ENCODE measurements around the gene PKN2.

PKN2 gene

DNA sequence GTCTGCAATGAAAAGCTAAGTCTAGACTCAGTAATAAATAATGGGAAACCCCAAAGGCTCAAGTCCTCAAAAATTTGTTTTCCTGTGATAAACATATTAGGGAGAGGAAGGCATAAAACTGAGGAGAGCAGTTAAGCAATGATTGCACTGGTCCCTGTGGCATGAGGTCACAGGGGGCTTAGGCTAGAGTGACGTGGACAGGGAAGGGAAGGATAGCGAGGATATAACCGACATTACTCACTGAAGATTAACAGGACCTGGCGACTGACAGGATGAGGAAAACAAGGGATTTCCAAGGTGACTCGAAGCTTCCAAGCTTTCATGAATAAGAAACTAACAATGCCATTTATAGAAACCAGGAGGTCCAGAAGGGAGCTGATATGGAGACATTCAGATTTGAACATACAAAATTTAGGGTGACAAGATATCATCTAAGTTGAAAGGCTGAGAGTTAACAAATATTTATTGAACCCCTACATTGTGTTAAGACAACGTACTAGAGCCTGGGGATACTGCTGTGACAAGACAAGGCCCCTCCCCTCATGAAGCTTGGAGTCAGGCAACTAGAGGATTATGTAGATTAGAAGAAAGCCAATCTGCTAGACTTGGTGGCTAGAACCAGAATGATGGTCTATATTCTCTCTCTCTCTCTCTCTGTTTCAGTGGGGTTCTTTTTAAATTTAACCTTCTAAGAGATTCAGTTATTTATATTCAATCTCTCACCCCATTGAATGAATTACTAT, 33.2 kb upstream of the PKN2 start:
- H3K27ac ChIP-seq (ENCODE audit: low read depth, low read length), result no peak overlapping the region
- no peaks in the 10 kb centered on the region for H3K27me3 ChIP-seq (ENCODE audit: control insufficient read depth in 1 of 2, insufficient read depth in 2 of 2, low read length in 2 of 2)
- no peaks in the 10 kb centered on the region for H3K36me3 ChIP-seq (ENCODE audit: control insufficient read depth in 1 of 2, insufficient read depth in 2 of 2, low read length in 2 of 2)
- no peak overlapping the region for H3K9ac ChIP-seq (ENCODE audit: low read depth in 1 of 2, low read length in 2 of 2)
- no peaks in the 10 kb centered on the region for H3K9me3 ChIP-seq (ENCODE audit: control insufficient read depth in 1 of 2, low read length in 2 of 2)
- H3K4me3 ChIP-seq (ENCODE audit: low read depth in 1 of 2, low read length in 2 of 2), result no peak overlapping the region
- H3K4me1 ChIP-seq (ENCODE audit: control insufficient read depth in 1 of 2, insufficient read depth in 2 of 2, low read length in 2 of 2), result peaks cover 0 to 3% of the 10 kb centered on the region in 2 donors

GRCh38 chr1:88655140-88655539, 28.9 kb upstream of the PKN2 start:
- H3K27ac ChIP-seq (ENCODE audit: low read depth, low read length), result no peak overlapping the region

DNA sequence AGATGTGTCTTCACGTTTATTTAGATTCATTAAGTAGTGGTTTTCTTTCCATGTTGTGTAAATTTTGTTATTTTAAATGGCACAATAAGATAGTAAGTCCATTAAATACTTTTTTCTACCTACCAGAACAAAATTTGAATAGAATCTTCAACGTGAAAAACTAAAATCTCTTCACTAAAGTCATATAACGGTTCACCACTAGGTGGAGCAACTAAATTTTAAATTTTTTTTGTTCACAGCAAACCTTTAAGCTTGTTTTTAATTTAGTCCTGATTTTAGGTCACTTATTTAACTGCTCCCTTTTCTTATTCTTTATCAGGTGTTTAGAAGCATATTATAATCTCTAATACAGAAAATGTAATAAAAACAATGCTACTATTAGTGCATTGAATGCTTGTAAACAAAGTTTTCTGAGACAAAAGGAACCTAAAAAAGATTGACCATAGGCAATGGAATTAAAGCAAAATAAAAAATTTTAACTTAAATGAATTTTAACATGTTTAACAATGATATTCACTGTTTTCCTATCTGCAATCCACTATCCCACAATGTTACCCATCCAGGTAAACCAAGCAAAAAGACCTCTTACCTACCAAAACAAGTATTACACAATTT, 28.3 kb upstream of the PKN2 start:
- no peaks in the 10 kb centered on the region for H3K36me3 ChIP-seq (ENCODE audit: control insufficient read depth in 1 of 2, insufficient read depth in 2 of 2, low read length in 2 of 2)
- peaks cover 0 to 7% of the 10 kb centered on the region in 2 donors for H3K4me1 ChIP-seq (ENCODE audit: control insufficient read depth in 1 of 2, insufficient read depth in 2 of 2, low read length in 2 of 2)
- H3K9ac ChIP-seq (ENCODE audit: low read depth in 1 of 2, low read length in 2 of 2), result no peak overlapping the region
- H3K9me3 ChIP-seq (ENCODE audit: control insufficient read depth in 1 of 2, low read length in 2 of 2), result no peaks in the 10 kb centered on the region
- H3K27me3 ChIP-seq (ENCODE audit: control insufficient read depth in 1 of 2, insufficient read depth in 2 of 2, low read length in 2 of 2), result no peaks in the 10 kb centered on the region
- H3K4me3 ChIP-seq (ENCODE audit: low read depth in 1 of 2, low read length in 2 of 2), result no peak overlapping the region
- no peak overlapping the region for H3K27ac ChIP-seq (ENCODE audit: low read depth, low read length)

More at GRCh38 chr1:88655140-88655539, 28.9 kb upstream of the PKN2 start:
- no peaks in the 10 kb centered on the region for H3K27me3 ChIP-seq (ENCODE audit: control insufficient read depth in 1 of 2, insufficient read depth in 2 of 2, low read length in 2 of 2)
- H3K4me1 ChIP-seq (ENCODE audit: control insufficient read depth in 1 of 2, insufficient read depth in 2 of 2, low read length in 2 of 2), result peaks cover 0 to 3% of the 10 kb centered on the region in 2 donors
- no peaks in the 10 kb centered on the region for H3K36me3 ChIP-seq (ENCODE audit: control insufficient read depth in 1 of 2, insufficient read depth in 2 of 2, low read length in 2 of 2)
- no peaks in the 10 kb centered on the region for H3K9me3 ChIP-seq (ENCODE audit: control insufficient read depth in 1 of 2, low read length in 2 of 2)
- H3K9ac ChIP-seq (ENCODE audit: low read depth in 1 of 2, low read length in 2 of 2), result no peak overlapping the region
- H3K4me3 ChIP-seq (ENCODE audit: low read depth in 1 of 2, low read length in 2 of 2), result no peak overlapping the region

DNA sequence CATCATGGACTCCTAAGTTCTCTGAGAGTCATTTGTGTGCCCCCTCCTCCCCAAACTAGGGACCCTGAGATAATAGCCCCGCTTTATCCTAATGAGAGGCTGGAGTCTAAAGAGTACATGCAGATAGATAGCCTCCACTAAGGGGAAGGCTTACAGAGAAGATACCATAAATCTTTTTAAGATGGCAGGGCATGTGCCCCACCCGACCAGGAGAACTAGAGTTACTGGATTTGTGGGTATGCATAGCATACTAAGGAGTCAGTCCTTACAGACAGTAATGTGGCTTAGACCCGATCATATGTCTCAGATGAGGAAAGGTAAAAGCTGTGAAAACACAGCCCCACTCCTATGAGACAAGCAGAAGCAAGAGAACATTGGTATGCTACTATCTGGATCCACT, 25.7 kb upstream of the PKN2 start:
- H3K9ac ChIP-seq (ENCODE audit: low read depth in 1 of 2, low read length in 2 of 2), result no peak overlapping the region
- H3K27ac ChIP-seq (ENCODE audit: low read depth, low read length), result no peak overlapping the region
- no peaks in the 10 kb centered on the region for H3K9me3 ChIP-seq (ENCODE audit: control insufficient read depth in 1 of 2, low read length in 2 of 2)
- no peaks in the 10 kb centered on the region for H3K27me3 ChIP-seq (ENCODE audit: control insufficient read depth in 1 of 2, insufficient read depth in 2 of 2, low read length in 2 of 2)
- peaks cover 15 to 27% of the 10 kb centered on the region in 2 donors for H3K4me1 ChIP-seq (ENCODE audit: control insufficient read depth in 1 of 2, insufficient read depth in 2 of 2, low read length in 2 of 2)
- no peak overlapping the region for H3K4me3 ChIP-seq (ENCODE audit: low read depth in 1 of 2, low read length in 2 of 2)
- no peaks in the 10 kb centered on the region for H3K36me3 ChIP-seq (ENCODE audit: control insufficient read depth in 1 of 2, insufficient read depth in 2 of 2, low read length in 2 of 2)

GRCh38 chr1:88659552-88659951, 24.5 kb upstream of the PKN2 start:
- Histone ChIP-seq H3K27ac (ENCODE audit: low read depth, low read length) (no peak overlapping the region), H3K27me3 (ENCODE audit: control insufficient read depth in 1 of 2, insufficient read depth in 2 of 2, low read length in 2 of 2) (no peaks in the 10 kb centered on the region), H3K36me3 (ENCODE audit: control insufficient read depth in 1 of 2, insufficient read depth in 2 of 2, low read length in 2 of 2) (no peaks in the 10 kb centered on the region), H3K4me1 (ENCODE audit: control insufficient read depth in 1 of 2, insufficient read depth in 2 of 2, low read length in 2 of 2) (peaks cover 15 to 27% of the 10 kb centered on the region in 2 donors), H3K9me3 (ENCODE audit: control insufficient read depth in 1 of 2, low read length in 2 of 2) (no peaks in the 10 kb centered on the region), H3K9ac (ENCODE audit: low read depth in 1 of 2, low read length in 2 of 2) (no peak overlapping the region), H3K4me3 (ENCODE audit: low read depth in 1 of 2, low read length in 2 of 2) (no peak overlapping the region)

DNA sequence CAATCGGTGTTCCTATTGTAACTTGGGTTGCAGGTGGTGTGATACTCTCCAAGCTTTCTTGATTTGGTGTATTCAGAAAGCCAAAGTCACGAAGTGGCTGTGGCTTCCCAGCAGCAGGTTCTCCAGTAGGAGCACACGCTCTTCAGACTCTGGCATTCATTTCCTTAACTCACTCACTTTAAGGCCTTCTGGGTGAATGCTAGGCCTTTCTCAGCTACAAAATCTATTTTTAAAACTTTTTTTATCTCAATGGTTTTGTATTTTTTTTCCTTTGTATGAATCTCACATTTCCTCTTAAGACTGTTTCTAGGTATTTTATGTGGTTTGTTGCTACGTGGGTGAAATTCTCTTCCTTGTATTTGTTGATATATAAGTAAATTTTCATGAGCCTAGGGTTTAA, 22.9 kb upstream of the PKN2 start:
- no peaks in the 10 kb centered on the region for H3K9me3 ChIP-seq (ENCODE audit: control insufficient read depth in 1 of 2, low read length in 2 of 2)
- no peak overlapping the region for H3K4me3 ChIP-seq (ENCODE audit: low read depth in 1 of 2, low read length in 2 of 2)
- H3K27ac ChIP-seq (ENCODE audit: low read depth, low read length), result no peak overlapping the region
- H3K9ac ChIP-seq (ENCODE audit: low read depth in 1 of 2, low read length in 2 of 2), result no peak overlapping the region
- no peaks in the 10 kb centered on the region for H3K36me3 ChIP-seq (ENCODE audit: control insufficient read depth in 1 of 2, insufficient read depth in 2 of 2, low read length in 2 of 2)
- H3K27me3 ChIP-seq (ENCODE audit: control insufficient read depth in 1 of 2, insufficient read depth in 2 of 2, low read length in 2 of 2), result no peaks in the 10 kb centered on the region
- H3K4me1 ChIP-seq (ENCODE audit: control insufficient read depth in 1 of 2, insufficient read depth in 2 of 2, low read length in 2 of 2), result peaks cover 15 to 25% of the 10 kb centered on the region in 2 donors

- Histone ChIP-seq H3K9ac (ENCODE audit: low read depth in 1 of 2, low read length in 2 of 2) (no peak overlapping the region), H3K36me3 (ENCODE audit: control insufficient read depth in 1 of 2, insufficient read depth in 2 of 2, low read length in 2 of 2) (no peaks in the 10 kb centered on the region), H3K27me3 (ENCODE audit: control insufficient read depth in 1 of 2, insufficient read depth in 2 of 2, low read length in 2 of 2) (no peaks in the 10 kb centered on the region), H3K27ac (ENCODE audit: low read depth, low read length) (no peak overlapping the region), H3K4me3 (ENCODE audit: low read depth in 1 of 2, low read length in 2 of 2) (no peak overlapping the region), H3K4me1 (ENCODE audit: control insufficient read depth in 1 of 2, insufficient read depth in 2 of 2, low read length in 2 of 2) (peaks cover 15 to 25% of the 10 kb centered on the region in 2 donors), H3K9me3 (ENCODE audit: control insufficient read depth in 1 of 2, low read length in 2 of 2) (no peaks in the 10 kb centered on the region)
Observed at GRCh38 chr1:88661951-88662699, 21.9 kb upstream of the PKN2 start.

- Histone ChIP-seq H3K36me3 (ENCODE audit: control insufficient read depth in 1 of 2, insufficient read depth in 2 of 2, low read length in 2 of 2) (no peaks in the 10 kb centered on the region), H3K9me3 (ENCODE audit: control insufficient read depth in 1 of 2, low read length in 2 of 2) (no peaks in the 10 kb centered on the region), H3K27me3 (ENCODE audit: control insufficient read depth in 1 of 2, insufficient read depth in 2 of 2, low read length in 2 of 2) (no peaks in the 10 kb centered on the region), H3K27ac (ENCODE audit: low read depth, low read length) (no peak overlapping the region), H3K9ac (ENCODE audit: low read depth in 1 of 2, low read length in 2 of 2) (no peak overlapping the region), H3K4me3 (ENCODE audit: low read depth in 1 of 2, low read length in 2 of 2) (no peak overlapping the region), H3K4me1 (ENCODE audit: control insufficient read depth in 1 of 2, insufficient read depth in 2 of 2, low read length in 2 of 2) (peaks cover 15 to 25% of the 10 kb centered on the region in 2 donors)
Observed at GRCh38 chr1:88662723-88663122, 21.4 kb upstream of the PKN2 start.

DNA sequence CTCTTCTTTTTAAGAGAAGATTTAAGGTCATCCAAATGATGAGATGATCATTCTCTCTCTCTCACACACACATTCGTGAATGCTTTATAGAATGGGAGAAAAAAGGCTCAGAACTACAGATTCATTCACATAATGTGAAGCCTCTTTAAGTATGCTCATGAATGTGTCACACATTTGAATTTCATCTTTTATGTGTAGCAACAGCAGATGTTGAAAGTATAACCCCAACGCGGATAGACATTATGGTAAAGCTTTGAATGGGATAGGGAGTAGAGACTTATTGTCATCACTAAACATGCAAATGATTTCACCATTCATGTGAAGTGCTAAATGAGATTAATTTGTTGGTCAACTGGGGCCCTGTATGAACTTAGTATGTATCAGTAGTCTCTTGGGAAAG, 15.7 kb upstream of the PKN2 start:
- no peaks in the 10 kb centered on the region for H3K27me3 ChIP-seq (ENCODE audit: control insufficient read depth in 1 of 2, insufficient read depth in 2 of 2, low read length in 2 of 2)

GRCh38 chr1:88670462-88670861, 13.6 kb upstream of the PKN2 start:
- no peaks in the 10 kb centered on the region for H3K4me1 ChIP-seq (ENCODE audit: control insufficient read depth in 1 of 2, insufficient read depth in 2 of 2, low read length in 2 of 2)
- H3K9ac ChIP-seq (ENCODE audit: low read depth in 1 of 2, low read length in 2 of 2), result no peak overlapping the region
- no peaks in the 10 kb centered on the region for H3K9me3 ChIP-seq (ENCODE audit: control insufficient read depth in 1 of 2, low read length in 2 of 2)
- H3K36me3 ChIP-seq (ENCODE audit: control insufficient read depth in 1 of 2, insufficient read depth in 2 of 2, low read length in 2 of 2), result no peaks in the 10 kb centered on the region
- H3K4me3 ChIP-seq (ENCODE audit: low read depth in 1 of 2, low read length in 2 of 2), result no peak overlapping the region
- H3K27ac ChIP-seq (ENCODE audit: low read depth, low read length), result no peak overlapping the region
- H3K27me3 ChIP-seq (ENCODE audit: control insufficient read depth in 1 of 2, insufficient read depth in 2 of 2, low read length in 2 of 2), result no peaks in the 10 kb centered on the region

More for the DNA sequence above, 15.7 kb upstream of the PKN2 start:
- H3K4me3 ChIP-seq (ENCODE audit: low read depth in 1 of 2, low read length in 2 of 2), result no peak overlapping the region
- H3K36me3 ChIP-seq (ENCODE audit: control insufficient read depth in 1 of 2, insufficient read depth in 2 of 2, low read length in 2 of 2), result no peaks in the 10 kb centered on the region
- no peaks in the 10 kb centered on the region for H3K4me1 ChIP-seq (ENCODE audit: control insufficient read depth in 1 of 2, insufficient read depth in 2 of 2, low read length in 2 of 2)
- H3K27ac ChIP-seq (ENCODE audit: low read depth, low read length), result no peak overlapping the region
- no peaks in the 10 kb centered on the region for H3K9me3 ChIP-seq (ENCODE audit: control insufficient read depth in 1 of 2, low read length in 2 of 2)
- H3K9ac ChIP-seq (ENCODE audit: low read depth in 1 of 2, low read length in 2 of 2), result no peak overlapping the region

All from duodenal mucosa (tissue), 2 donors.